GM23338 (cell line): Measurements from ENCODE around the gene TPGS1. TPM values are rescaled to one million over a fixed set of nuclear protein-coding genes. Genes with fewer than 3 reads are reported as not detected.
A peak's percentile ranks its signal among the peaks of the same experiment; 100 is the strongest.

Experiments
- ATAC-seq: fragments of 200-7000 bp; cut with Tn5 transposase; 3 replicates; pipeline ENCODE4 v1.9.1; 2020
- DNase-seq: peaks from one replicate; pipeline ENCODE4 v3.0.0-alpha.2; 2015; ENCODE audit warnings: low spot score
- H2AFZ ChIP-seq: fragments of 200-600 bp; sonication (generic); 2 replicates; pipeline ENCODE4 v1.8.0; 2016; ENCODE audit warnings: antibody characterized with exemption, mild to moderate bottlenecking, moderate library complexity
- H3F3A ChIP-seq: fragments of 200-600 bp; sonication (generic); replicated peaks from 2 replicates; pipeline ENCODE4 v1.8.0; 2017; ENCODE audit warnings: antibody characterized with exemption, mixed run types, low read depth
- H3K27ac ChIP-seq: fragments of 200-600 bp; sonication (generic); 2 replicates; pipeline ENCODE4 v1.6.1; 2016; ENCODE audit warnings: low read depth
- H3K27me3 ChIP-seq: fragments of 200-600 bp; sonication (generic); 2 replicates; pipeline ENCODE4 v1.8.0; 2016; ENCODE audit warnings: mild to moderate bottlenecking, mixed run types, moderate library complexity; ENCODE audit not compliant: insufficient read depth
- H3K36me3 ChIP-seq: fragments of 200-600 bp; sonication (generic); 2 replicates; pipeline ENCODE4 v1.8.0; 2016; ENCODE audit warnings: mild to moderate bottlenecking; ENCODE audit not compliant: insufficient read depth
- H3K4me1 ChIP-seq: fragments of 200-600 bp; sonication (generic); 2 replicates; pipeline ENCODE4 v1.8.0; 2016; ENCODE audit warnings: mild to moderate bottlenecking, moderate library complexity; ENCODE audit not compliant: insufficient read depth
- H3K4me2 ChIP-seq: fragments of 200-600 bp; sonication (generic); 2 replicates; pipeline ENCODE4 v1.7.1; 2017; ENCODE audit warnings: mixed run types
- H3K4me3 ChIP-seq: fragments of 200-600 bp; sonication (generic); 2 replicates; pipeline ENCODE4 v1.6.1; 2016; ENCODE audit warnings: mixed run types
- H3K79me2 ChIP-seq: fragments of 200-600 bp; sonication (generic); replicated peaks from 2 replicates; pipeline ENCODE4 v1.8.0; 2017; ENCODE audit warnings: mild to moderate bottlenecking; ENCODE audit not compliant: insufficient read depth
- H3K9me2 ChIP-seq: fragments of 200-600 bp; sonication (generic); 2 replicates; pipeline ENCODE4 v1.8.0; 2017; ENCODE audit not compliant: insufficient read depth
- H4K20me1 ChIP-seq: fragments of 200-600 bp; sonication (generic); replicated peaks from 2 replicates; pipeline ENCODE4 v1.8.0; 2017; ENCODE audit warnings: mild to moderate bottlenecking; ENCODE audit not compliant: insufficient read depth
- H3K27ac Mint-ChIP-seq: 2 replicates; pipeline ENCODE4 v1.8.0; 2020; ENCODE audit warnings: inconsistent platforms, mild to moderate bottlenecking, moderate library complexity, mixed read lengths
- H3K27me3 Mint-ChIP-seq: 3 replicates; pipeline ENCODE4 v1.8.0; 2022; ENCODE audit warnings: low read depth, mild to moderate bottlenecking, moderate library complexity, mixed read lengths, inconsistent platforms; ENCODE audit not compliant: insufficient read depth, poor library complexity
- H3K36me3 Mint-ChIP-seq: 3 replicates; pipeline ENCODE4 v1.8.0; 2021; ENCODE audit warnings: low read depth, mild to moderate bottlenecking, inconsistent platforms, moderate library complexity, mixed read lengths
- H3K4me1 Mint-ChIP-seq: 3 replicates; pipeline ENCODE4 v1.8.0; 2020; ENCODE audit warnings: mild to moderate bottlenecking, inconsistent platforms, mixed read lengths
- H3K4me3 Mint-ChIP-seq: 3 replicates; pipeline ENCODE4 v1.8.0; 2021; ENCODE audit warnings: moderate library complexity, mild to moderate bottlenecking, inconsistent platforms, mixed read lengths
- H3K9me3 Mint-ChIP-seq: 3 replicates; pipeline ENCODE4 v1.8.0; 2020; ENCODE audit warnings: moderate library complexity, mild to moderate bottlenecking, inconsistent platforms, mixed read lengths
- CREB1 ChIP-seq: fragments of 250-450 bp; sonication (Bioruptor Pico); IDR thresholded peaks from 2 replicates; pipeline ENCODE4 v1.5.0; 2020; ENCODE audit warnings: low read depth, mild to moderate bottlenecking, moderate library complexity
- CTCF ChIP-seq, 2 experiments: fragments of 200-600 bp in 1 of 2; sonication (generic) in 1 of 2; conservative IDR thresholded peaks; 2 replicates each; pipeline versions ENCODE4 v1.5.1 to v1.6.1; 2016 to 2017; ENCODE audit warnings: antibody characterized with exemption in 2 of 2, low read depth in 2 of 2, mild to moderate bottlenecking in 2 of 2, moderate library complexity in 1 of 2
- EZH2 ChIP-seq: fragments of 200-600 bp; sonication (generic); IDR thresholded peaks from one replicate; pipeline ENCODE4 v1.8.0; 2017; ENCODE audit warnings: antibody characterized with exemption, mild to moderate bottlenecking, low read depth; ENCODE audit not compliant: unreplicated experiment
- EZH2phosphoT487 ChIP-seq: fragments of 200-600 bp; sonication (generic); IDR thresholded peaks from one replicate; pipeline ENCODE4 v1.8.1; 2018; ENCODE audit warnings: antibody characterized with exemption; ENCODE audit not compliant: unreplicated experiment
- JUNB ChIP-seq: IDR thresholded peaks from one replicate; pipeline ENCODE4 v1.6.1; 2016; ENCODE audit warnings: antibody characterized with exemption; ENCODE audit not compliant: unreplicated experiment
- POLR2AphosphoS5 ChIP-seq: IDR thresholded peaks from 2 replicates; pipeline ENCODE4 v1.6.1; 2016; ENCODE audit warnings: antibody characterized with exemption, low read depth
- REST ChIP-seq: IDR thresholded peaks from one replicate; pipeline ENCODE4 v1.6.1; 2018; ENCODE audit warnings: antibody characterized with exemption; ENCODE audit not compliant: unreplicated experiment
- STAT1 ChIP-seq: IDR thresholded peaks from one replicate; pipeline ENCODE4 v1.6.1; 2016; ENCODE audit warnings: antibody characterized with exemption; ENCODE audit not compliant: unreplicated experiment
- ZNF114 ChIP-seq: fragments of 250-450 bp; sonication (Bioruptor Pico); IDR thresholded peaks from 2 replicates; pipeline ENCODE4 v1.5.0; 2020; ENCODE audit warnings: mild to moderate bottlenecking, moderate library complexity
- ZNF331 ChIP-seq: fragments of 250-450 bp; sonication (Bioruptor Pico); IDR thresholded peaks from 2 replicates; pipeline ENCODE4 v1.5.0; 2020; ENCODE audit warnings: low read depth, mild to moderate bottlenecking, moderate library complexity
- ZNF462 ChIP-seq: fragments of 250-450 bp; sonication (Bioruptor Pico); IDR thresholded peaks from 2 replicates; pipeline ENCODE4 v1.5.0; 2020; ENCODE audit warnings: mild to moderate bottlenecking, moderate library complexity
- polyA plus RNA-seq: library from polyadenylated mRNA; unstranded; fragments of >200 nt; fragmentation: Nextera tagmentation; extraction: Ambion mirVana; gene quantifications from 2 replicates; pipeline ENCODE4 v1.2.1, GENCODE V29; 2016
- total RNA-seq: library from RNA; depleted of rRNA; stranded (reverse); fragments of >200 nt; shearing (Covaris generic); gene quantifications from 2 replicates; pipeline ENCODE4 v1.2.3, GENCODE V29; 2014

The TPGS1 gene
- total and polyA plus RNA-seq, 2 experiments from 2014 or later = 11.9 to 38.4 TPM

GRCh38 chr19:507286-508203, at the start of gene TPGS1 (continued):
- TF ChIP-seq REST = no peak

- H3K4me1 Mint-ChIP-seq = peaks cover 7% of the 10 kb centered on the region
- H3K4me3 ChIP-seq = no peak overlapping the region
- H3F3A ChIP-seq = 0 out of 2 replicates have a peak, but pooled peaks cover 4% of the 10 kb centered on the region
- peaks cover 2% of the 10 kb centered on the region; the same call in 1 of the 3 replicates for H3K36me3 Mint-ChIP-seq
- peak overlapping the region; percentile 23; the same call in 1 of the 3 replicates for H3K4me3 Mint-ChIP-seq
- H4K20me1 ChIP-seq = no peaks in the 10 kb centered on the region
- H3K79me2 ChIP-seq = no peaks in the 10 kb centered on the region
- H3K27ac ChIP-seq = no peak overlapping the region
- H3K4me1 ChIP-seq = no peaks in the 10 kb centered on the region; the same call in 1 of the 2 replicates
- peaks cover 12% of the 10 kb centered on the region for H3K9me3 Mint-ChIP-seq
- DNase-seq (no peak), ATAC-seq (no peak)
- peaks cover 24% of the 10 kb centered on the region for H3K27me3 Mint-ChIP-seq
- no peak overlapping the region for H2AFZ ChIP-seq
- H3K9me2 ChIP-seq = no peaks in the 10 kb centered on the region
- no peaks in the 10 kb centered on the region for H3K36me3 ChIP-seq
- peaks cover 32% of the 10 kb centered on the region for H3K27me3 ChIP-seq
- no peak overlapping the region for H3K4me2 ChIP-seq
- H3K27ac Mint-ChIP-seq = no peak overlapping the region
- TF ChIP-seq ZNF462 (CRISPR knock-in tag) (no peak), CREB1 (CRISPR knock-in tag) (no peak), EZH2phosphoT487 (no peak), POLR2AphosphoS5 (no peak), STAT1 (no peak), ZNF114 (CRISPR knock-in tag) (no peak), CTCF (conservative IDR thresholded peaks at IDR 0.05; ENCODE audit: low read depth in 2 of 2) (no peak), ZNF331 (CRISPR knock-in tag) (no peak), JUNB (no peak), EZH2 (no peak)
Measured at GRCh38 chr19:457636-458035, 49.7 kb upstream of the TPGS1 start.
